HG03139 (cell line): ENCODE data around the gene CDH5.

ENCODE experiments used
- ATAC-seq: cut with Tn5 transposase; IDR thresholded peaks from one replicate; pipeline ENCODE4 v1.9.1; 2021; ENCODE audit not compliant: unreplicated experiment

Gene CDH5

DNA sequence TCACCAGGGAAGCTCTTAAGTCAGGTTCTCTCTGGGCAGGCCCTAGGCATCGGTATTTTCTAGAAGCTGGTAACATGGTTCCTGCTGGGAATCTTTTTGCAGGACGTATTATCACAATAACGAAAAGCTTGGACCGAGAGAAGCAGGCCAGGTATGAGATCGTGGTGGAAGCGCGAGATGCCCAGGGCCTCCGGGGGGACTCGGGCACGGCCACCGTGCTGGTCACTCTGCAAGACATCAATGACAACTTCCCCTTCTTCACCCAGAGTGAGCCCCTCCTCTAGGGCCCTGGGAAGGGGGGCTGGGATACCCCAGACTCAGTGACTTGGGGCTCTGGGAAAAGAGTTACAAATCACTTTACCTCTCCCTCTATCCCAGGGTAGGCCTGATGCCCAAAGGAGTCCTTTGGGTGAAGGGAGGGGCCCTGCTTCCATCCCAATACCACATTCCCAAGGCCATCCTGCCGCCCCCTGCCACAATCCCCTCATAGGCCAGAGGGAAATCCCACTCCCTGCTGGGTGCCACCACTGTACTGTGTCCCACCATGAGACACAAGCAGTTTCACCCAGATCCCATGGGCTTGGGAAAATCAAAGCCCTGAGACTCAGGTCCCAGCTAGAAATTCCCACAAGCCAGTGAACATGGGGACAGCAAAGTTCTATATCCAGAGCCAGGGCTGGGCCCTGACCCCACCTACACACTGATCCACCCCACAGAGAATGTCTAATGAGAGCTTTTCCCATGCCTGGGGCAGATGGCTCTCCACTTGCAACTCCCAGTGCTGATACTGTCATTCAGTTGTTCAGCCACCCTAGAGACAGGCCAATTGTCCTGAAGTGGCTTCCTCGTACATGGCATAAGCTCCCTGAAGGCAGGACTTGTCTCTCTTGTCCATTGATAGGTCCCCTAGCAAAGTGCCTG is 23.0 kb downstream of the CDH5 start:
- ATAC-seq: no peak

DNA sequence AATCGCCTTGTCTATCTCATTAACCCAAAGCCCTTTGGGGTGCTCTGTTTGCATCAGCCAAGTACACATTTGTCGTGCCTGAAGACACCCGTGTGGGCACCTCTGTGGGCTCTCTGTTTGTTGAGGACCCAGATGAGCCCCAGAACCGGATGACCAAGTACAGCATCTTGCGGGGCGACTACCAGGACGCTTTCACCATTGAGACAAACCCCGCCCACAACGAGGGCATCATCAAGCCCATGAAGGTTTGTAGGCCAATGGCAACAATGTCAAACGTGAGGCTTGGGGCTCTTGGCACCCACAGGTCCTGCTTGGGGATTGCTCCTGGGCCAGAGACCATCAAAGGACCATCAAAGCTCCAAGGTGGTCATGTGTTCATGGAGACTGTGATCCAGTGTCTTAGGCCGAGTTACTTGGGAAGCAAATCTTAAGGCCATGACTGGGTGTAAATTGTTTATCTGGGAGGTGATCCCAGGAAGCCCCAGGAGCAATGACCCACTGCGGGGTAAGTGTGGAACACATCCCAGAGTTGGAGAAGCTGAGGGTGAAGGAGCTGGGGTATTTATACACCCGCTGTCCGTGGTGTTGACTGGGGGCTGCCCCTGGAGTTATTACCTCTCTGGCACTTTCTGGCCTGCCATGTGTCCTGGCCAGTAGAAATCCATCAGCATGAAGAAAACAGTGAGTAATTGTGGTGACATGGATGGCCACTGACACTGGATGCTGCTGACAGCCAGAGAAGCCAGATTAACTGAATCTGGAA is 24.0 kb downstream of the CDH5 start:
- no peak for ATAC-seq

DNA sequence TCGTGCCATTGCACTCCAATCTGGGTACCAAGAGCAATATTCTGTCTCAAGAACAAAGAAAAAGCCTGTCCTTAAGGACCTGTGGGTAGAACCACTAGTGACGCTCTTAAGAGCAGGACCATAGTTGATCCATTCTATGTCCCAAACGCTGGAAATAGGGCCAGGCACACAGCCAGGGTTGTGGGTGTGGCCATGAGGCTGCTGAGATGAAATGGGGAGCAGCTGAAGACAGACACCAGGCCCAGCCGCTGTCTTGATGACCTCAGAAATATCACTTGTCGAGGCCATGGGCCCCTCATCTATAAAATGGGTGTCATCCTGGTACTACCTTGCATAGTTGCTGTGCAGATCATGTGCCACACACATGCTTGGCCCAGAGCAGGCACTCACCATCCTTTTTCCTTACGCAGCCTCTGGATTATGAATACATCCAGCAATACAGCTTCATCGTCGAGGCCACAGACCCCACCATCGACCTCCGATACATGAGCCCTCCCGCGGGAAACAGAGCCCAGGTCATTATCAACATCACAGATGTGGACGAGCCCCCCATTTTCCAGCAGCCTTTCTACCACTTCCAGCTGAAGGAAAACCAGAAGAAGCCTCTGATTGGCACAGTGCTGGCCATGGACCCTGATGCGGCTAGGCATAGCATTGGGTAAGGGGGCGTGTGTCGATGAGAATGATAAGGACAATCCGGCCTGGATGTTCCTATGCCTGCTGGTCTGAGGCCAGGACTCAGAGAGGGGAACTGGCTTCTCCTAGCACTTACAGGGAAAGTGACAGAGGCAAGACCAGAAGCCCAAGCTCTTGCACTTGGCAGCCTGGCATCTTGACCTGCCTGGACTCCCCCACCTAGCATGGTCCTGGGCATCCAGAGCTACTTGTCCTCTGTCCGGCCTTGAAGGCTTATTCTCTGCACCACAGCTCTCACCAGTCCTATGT is 25.5 kb downstream of the CDH5 start:
- no peak for ATAC-seq

DNA sequence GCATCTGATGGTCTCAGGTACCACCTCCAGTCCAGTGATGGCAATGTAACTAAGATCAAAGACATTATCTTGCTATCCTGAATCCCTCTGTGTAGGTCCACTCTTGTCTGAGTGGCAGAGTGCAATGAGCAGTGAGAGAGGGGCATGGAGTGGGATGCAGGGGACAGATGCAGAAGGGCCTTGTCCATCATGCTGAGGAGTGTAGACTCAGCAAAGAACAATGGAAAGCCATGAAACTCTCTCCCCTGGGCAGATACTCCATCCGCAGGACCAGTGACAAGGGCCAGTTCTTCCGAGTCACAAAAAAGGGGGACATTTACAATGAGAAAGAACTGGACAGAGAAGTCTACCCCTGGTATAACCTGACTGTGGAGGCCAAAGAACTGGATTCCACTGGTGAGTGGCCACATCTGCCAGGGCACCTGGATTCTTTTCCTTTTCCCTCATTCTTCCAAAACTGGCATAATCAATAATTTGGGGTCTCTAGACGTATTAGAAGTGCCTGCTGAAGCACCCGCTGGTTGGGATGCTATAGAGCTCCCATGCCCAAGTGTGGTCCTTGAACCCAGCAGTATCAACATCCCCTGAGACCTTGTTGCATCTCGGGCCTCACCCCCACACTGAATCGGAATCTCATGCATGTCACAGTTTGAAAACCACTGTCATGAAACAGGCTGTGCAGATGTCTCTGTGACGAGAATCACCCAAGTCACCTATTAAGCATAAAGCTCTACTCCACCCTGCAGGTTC is 29.5 kb downstream of the CDH5 start:
- no peak for ATAC-seq

DNA sequence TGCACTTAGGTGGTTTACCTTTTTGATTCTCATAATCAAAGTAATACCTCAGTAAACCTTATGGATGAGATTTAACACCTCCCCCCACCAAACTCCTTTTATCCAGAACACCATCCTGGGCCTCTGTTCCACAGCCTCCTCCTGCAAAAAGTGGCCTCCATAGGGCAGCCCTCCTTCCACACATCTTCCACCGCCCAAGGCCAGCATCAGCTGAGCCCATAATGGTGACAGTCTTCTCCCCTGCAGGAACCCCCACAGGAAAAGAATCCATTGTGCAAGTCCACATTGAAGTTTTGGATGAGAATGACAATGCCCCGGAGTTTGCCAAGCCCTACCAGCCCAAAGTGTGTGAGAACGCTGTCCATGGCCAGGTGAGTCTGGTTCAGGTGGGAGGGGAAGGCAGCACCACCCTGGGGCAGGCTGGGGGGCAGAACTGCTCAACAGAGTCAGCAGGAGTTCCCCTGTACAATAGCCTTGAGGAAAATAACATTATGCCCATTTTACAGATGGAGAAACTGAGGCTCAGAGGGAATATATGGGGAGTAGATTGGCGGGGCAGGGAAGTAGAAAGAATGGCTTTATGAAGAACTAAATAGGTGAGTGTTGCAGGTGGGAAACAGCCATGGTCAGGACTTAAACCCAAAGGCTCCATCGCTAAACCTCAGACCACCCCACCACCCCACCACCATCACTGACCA is 31.4 kb downstream of the CDH5 start:
- no peak for ATAC-seq

DNA sequence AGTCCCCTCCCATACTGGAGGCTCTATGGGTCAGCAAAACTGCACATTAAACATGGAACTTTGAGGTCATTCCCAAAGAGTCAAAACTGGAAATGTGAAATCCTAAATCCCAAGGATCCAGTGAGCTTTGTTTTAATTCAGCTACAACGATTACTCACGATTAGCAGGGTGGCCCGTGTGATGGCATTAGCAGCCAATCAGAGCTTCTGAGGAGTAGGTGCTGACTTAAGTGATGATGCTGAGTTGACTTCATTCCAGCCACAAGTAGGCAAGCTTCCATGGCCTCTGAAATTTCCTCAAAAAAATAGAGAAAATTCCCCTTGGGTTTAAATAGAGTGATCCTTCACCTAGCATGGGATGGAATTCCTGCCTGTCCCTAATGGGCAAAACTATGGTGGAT is 32.5 kb downstream of the CDH5 start:
- ATAC-seq: no peak

DNA sequence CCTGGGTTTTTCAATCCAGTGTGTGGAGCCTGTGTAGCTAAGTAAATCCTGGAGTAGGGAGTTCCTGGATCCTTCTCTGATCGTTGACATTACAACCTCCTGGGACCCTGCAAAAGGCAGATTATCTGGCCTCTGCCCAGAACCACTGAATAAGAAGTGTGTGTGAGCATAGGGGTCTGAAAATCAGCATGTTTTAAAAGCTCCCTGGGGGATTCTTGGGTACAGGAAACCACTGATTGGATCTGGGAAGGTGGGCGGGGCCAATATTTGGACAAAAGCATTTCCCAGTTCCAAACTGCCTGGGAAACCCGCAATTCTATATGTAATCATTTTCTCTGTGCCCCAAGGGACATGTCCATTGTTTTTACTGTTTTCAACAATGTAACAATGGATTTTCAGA is 33.4 kb downstream of the CDH5 start:
- no peak for ATAC-seq

DNA sequence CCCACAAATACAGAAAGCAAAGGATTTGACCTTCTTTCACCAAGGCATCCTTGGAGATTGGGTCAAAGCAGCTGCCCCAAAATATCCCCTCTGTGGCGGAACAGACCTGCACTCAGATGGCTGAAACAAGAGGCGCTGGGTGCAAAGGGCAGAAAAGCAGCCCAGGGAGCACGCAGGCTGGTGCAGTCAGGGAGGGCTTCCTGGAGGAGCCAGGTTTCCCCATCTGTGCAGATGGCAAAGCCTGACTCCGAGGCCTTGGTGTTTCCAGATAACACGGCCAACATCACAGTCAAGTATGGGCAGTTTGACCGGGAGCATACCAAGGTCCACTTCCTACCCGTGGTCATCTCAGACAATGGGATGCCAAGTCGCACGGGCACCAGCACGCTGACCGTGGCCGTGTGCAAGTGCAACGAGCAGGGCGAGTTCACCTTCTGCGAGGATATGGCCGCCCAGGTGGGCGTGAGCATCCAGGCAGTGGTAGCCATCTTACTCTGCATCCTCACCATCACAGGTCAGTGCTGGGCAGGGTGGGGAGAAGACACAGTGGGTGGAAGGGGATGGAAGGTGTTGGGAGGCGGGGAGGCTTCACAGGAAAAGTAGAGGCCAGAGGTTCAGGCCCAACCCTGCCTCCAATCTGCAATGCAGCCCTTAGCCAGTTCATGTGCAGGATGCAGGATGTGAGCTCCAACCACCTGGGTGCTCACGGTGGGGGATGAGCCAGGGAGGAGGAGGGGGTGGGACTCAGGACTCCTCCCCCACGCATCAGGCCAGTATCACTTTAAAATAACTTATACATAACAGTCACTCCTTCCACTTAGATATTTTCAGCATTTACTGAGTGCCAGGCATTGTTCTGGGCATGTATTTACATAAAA is 34.3 kb downstream of the CDH5 start:
- no peak for ATAC-seq

DNA sequence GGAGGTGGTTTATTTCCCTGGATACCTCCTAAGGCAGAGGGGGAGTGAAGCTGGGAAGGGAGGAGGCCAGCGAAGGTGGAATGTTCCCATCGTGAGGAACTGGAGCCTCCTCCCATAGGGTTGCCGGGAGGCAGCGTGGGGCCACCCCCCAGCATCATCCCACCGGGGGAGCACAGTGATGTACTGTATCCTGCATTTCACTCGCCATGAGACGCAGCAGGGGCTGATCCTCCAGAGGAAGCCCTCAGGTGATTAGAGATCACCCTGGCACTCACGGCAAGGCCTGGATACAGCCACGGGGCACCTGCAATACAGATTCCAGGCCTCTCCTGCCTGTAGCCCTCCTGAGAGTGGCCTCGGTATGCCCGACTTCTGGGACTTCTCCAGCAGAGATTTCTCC is 35.1 kb downstream of the CDH5 start:
- no peak for ATAC-seq

DNA sequence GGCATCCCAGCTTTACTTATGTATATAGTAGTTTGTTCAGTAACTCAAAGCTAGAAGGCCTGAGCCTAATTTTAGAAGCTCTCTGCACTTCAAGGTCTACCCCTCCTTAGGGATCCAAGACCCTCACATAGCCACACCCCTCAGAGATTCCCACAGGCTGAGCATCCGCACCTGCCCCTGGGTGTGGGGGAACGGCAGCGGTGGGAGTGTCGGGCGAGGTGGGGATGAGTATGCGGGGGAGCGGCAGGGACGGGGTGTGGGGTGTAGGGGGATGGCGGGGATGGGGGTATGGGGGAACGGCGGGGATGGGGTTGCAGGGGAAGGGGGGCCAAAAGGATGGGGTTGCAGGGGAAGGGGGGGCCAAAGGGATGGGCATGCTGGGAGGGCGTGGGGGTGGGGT is 35.7 kb downstream of the CDH5 start:
- no peak for ATAC-seq

DNA sequence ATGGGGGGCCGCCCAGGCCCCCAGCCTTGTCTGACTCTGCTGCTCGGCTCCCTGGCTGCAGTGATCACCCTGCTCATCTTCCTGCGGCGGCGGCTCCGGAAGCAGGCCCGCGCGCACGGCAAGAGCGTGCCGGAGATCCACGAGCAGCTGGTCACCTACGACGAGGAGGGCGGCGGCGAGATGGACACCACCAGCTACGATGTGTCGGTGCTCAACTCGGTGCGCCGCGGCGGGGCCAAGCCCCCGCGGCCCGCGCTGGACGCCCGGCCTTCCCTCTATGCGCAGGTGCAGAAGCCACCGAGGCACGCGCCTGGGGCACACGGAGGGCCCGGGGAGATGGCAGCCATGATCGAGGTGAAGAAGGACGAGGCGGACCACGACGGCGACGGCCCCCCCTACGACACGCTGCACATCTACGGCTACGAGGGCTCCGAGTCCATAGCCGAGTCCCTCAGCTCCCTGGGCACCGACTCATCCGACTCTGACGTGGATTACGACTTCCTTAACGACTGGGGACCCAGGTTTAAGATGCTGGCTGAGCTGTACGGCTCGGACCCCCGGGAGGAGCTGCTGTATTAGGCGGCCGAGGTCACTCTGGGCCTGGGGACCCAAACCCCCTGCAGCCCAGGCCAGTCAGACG is 36.2 kb downstream of the CDH5 start:
- ATAC-seq: no peak

DNA sequence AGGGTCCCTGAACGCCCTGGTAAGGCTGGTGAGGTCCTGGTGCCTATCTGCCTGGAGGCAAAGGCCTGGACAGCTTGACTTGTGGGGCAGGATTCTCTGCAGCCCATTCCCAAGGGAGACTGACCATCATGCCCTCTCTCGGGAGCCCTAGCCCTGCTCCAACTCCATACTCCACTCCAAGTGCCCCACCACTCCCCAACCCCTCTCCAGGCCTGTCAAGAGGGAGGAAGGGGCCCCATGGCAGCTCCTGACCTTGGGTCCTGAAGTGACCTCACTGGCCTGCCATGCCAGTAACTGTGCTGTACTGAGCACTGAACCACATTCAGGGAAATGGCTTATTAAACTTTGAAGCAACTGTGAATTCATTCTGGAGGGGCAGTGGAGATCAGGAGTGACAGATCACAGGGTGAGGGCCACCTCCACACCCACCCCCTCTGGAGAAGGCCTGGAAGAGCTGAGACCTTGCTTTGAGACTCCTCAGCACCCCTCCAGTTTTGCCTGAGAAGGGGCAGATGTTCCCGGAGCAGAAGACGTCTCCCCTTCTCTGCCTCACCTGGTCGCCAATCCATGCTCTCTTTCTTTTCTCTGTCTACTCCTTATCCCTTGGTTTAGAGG is 37.1 kb downstream of the CDH5 start:
- no peak for ATAC-seq

DNA sequence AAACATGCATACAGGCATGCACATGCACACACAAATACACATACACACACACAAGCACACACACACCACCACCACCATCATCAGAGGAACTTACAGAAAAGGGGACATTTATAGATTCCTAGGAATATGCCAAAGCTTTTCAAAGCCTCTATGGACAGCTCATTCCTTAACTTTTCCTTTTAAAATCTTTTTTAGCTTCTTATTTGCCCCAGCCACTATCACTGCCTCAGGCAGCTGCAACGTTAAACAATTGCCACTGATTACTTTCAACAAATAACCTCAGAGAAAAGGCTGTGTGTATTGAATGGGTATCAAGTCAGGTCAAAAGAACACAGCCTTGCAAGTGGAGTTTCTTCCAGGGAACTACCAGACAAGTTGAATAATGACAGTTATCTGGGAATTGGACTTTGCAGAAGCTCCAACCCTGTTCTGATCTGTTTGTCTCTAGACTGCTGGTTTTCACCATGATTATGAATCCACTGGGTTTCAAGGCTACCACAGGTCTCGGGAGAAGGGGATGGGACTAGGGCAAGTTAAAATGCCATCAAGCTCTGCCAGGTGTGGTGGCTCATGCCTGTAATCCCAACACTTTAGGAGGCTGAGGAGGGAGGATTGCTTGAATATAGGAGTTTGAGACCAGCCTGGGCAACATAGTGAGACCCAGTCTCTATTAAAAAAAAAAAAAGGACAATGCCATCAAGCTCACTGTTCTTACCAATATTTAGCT is 38.7 kb downstream of the CDH5 start:
- no peak for ATAC-seq

DNA sequence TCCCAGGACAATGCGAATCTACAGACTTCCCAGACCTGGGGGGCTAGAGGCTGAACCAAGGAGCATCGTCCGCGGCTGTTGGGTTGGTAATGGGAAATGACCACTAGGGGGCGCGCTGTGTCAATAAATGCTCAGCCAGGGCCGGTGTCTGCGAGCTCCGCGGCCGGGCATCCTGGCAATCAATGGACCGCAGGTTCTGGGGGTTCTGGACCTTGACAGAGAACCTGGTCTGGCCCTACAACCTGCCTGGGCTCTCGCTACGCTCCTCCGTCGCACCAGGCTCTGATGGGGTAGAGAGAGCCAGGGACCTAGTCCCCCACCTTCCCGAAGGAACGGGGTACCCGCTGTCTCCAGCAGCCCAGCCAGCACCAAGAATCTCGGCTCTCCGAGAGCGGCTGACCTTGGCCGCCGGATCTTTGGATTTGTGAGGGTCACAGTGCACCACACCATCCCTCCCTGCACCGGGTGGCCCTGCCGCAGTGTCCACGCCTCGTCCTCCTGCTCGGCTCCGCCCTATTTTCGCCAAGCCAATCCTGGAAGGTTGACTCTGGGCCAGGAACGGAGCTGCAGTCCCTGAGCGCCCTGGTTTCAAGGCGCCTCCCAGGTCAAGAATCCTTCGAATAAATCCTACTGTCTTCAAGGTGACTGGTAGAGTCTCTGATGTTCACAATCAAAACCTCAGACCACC is 40.2 kb downstream of the CDH5 start:
- ATAC-seq: peak; percentile 63

DNA sequence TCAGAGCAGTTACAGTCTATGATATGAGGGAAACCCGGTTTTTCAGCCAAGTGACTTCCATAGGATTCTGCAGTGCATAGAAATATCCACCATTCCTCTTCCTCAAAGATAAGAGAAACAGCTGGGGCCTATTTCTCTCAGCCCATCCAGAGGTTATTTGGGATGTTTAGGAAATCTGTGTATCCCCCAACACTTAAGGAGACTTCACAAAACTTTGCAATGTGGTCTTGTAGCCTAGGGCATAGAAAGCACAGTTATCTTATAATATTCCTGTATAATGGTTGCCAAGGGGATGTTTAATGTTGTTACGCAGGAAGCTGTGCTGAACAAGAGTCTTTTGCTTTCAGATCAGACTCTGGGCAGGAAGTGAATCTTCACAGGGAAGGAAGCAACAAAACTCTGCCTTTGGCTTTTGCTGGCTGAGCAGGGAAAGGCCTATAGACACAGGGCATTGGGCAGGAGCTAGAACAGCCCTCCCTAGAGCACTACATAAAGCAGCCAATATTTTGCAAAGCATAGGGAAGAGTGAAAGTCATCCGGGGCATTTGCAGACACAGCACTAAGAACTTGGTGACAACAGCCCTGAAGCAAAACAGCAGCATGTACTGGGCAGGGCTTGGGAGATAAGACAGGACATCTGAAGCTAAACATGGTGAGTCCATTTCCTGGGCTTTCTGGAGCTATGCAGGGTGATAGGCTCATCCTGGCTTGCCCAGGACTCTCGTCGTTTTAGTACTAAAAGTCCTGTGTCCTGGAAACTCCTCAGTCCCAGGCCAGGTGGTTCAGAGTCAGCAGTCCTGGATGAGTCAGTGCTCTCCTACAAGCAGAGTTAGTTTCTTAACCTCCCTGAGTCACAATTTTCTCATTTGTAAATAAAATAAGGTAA is 41.9 kb downstream of the CDH5 start:
- ATAC-seq: no peak

DNA sequence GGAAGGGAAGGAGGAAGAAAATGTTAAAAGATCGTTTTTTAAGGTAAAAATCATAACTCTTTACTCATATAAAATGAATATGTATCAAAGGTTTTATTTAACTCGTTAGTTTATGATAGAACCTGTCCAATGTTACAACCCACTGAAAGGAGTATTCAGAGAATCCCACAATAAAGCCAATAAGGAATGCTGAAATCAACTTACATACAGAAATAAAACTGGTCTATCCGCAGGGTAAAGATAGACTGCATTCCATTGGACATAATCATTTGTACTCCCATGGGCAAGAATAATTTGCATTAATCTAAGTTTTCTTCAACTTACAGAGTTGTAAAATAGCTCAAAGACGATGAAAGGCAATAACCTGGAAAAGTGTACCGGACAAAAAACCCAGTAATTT is 42.7 kb downstream of the CDH5 start:
- no peak for ATAC-seq
